Measurements from ENCODE around the gene BTRC. TPM values are rescaled to one million over a fixed set of nuclear protein-coding genes. Genes with fewer than 3 reads are reported as not detected.
A peak's percentile ranks its signal among the peaks of the same experiment; 100 is the strongest.
"Not testable (repeated sequence)": the region's sequence is repeated elsewhere in the genome, so short reads cannot be mapped to it uniquely, and the experiment has no call there.

The BTRC gene
- total RNA-seq, 2 donors from 2014 or later: 14.8 to 15.1 TPM

- Mint-ChIP-seq H3K4me3 (no peak overlapping the region), H3K27me3 (no peaks in the 10 kb centered on the region), H3K27ac (no peak overlapping the region), H3K9me3 (no peaks in the 10 kb centered on the region), H3K4me1 (peaks cover 16% of the 10 kb centered on the region), H3K36me3 (ENCODE audit: low read depth) (peaks cover 16% of the 10 kb centered on the region)
- ATAC-seq (replicated peaks): no peak
Observed at GRCh38 chr10:101358706-101359300, 4.8 kb downstream of the BTRC start.

- not testable (repeated sequence) for H3K27me3 Mint-ChIP-seq; ATAC-seq (replicated peaks); H3K27ac Mint-ChIP-seq
Observed at GRCh38 chr10:101360090-101360489, 6.1 kb downstream of the BTRC start.

GRCh38 chr10:101360841-101361240 is 6.9 kb downstream of the BTRC start:
- H3K4me1 Mint-ChIP-seq; ATAC-seq (replicated peaks); H3K27ac Mint-ChIP-seq; H3K4me3 Mint-ChIP-seq; H3K27me3 Mint-ChIP-seq; H3K9me3 Mint-ChIP-seq: not testable (repeated sequence)
- peaks cover 15% of the 10 kb centered on the region for H3K36me3 Mint-ChIP-seq (ENCODE audit: low read depth)

More at GRCh38 chr10:101360090-101360489, 6.1 kb downstream of the BTRC start:
- H3K4me3 Mint-ChIP-seq, H3K9me3 Mint-ChIP-seq, H3K4me1 Mint-ChIP-seq: not testable (repeated sequence)
- peaks cover 12% of the 10 kb centered on the region for H3K36me3 Mint-ChIP-seq (ENCODE audit: low read depth)

- Mint-ChIP-seq H3K9me3 (no peaks in the 10 kb centered on the region), H3K4me3 (no peak overlapping the region), H3K27me3 (no peaks in the 10 kb centered on the region), H3K4me1 (peaks cover 15% of the 10 kb centered on the region), H3K36me3 (ENCODE audit: low read depth) (peaks cover 24% of the 10 kb centered on the region), H3K27ac (no peak overlapping the region)
- no peak for ATAC-seq (replicated peaks)
Observed at GRCh38 chr10:101363850-101364400, 10.0 kb downstream of the BTRC start.

GRCh38 chr10:101364721-101365120 is 10.8 kb downstream of the BTRC start:
- Mint-ChIP-seq H3K27ac (no peak overlapping the region), H3K9me3 (no peaks in the 10 kb centered on the region), H3K27me3 (no peaks in the 10 kb centered on the region), H3K4me1 (peaks cover 19% of the 10 kb centered on the region), H3K36me3 (ENCODE audit: low read depth) (peaks cover 32% of the 10 kb centered on the region), H3K4me3 (no peak overlapping the region)
- no peak for ATAC-seq (replicated peaks)

GRCh38 chr10:101367569-101368453 is 13.8 kb downstream of the BTRC start:
- Mint-ChIP-seq H3K4me3 (peak overlapping the region; percentile 35), H3K27ac (peak overlapping the region; percentile 16), H3K9me3 (no peaks in the 10 kb centered on the region), H3K27me3 (no peaks in the 10 kb centered on the region), H3K36me3 (ENCODE audit: low read depth) (peaks cover 47% of the 10 kb centered on the region), H3K4me1 (peaks cover 21% of the 10 kb centered on the region)
- peak; percentile 96 for ATAC-seq (replicated peaks)

- Mint-ChIP-seq H3K36me3 (ENCODE audit: low read depth) (peaks cover 44% of the 10 kb centered on the region), H3K27ac (no peak overlapping the region), H3K4me1 (peaks cover 18% of the 10 kb centered on the region), H3K27me3 (no peaks in the 10 kb centered on the region), H3K4me3 (no peak overlapping the region), H3K9me3 (no peaks in the 10 kb centered on the region)
- ATAC-seq (replicated peaks): no peak
Observed at GRCh38 chr10:101373063-101373462, 19.1 kb downstream of the BTRC start.

- not testable (repeated sequence) for H3K27ac Mint-ChIP-seq; ATAC-seq (replicated peaks); H3K4me3 Mint-ChIP-seq; H3K27me3 Mint-ChIP-seq; H3K9me3 Mint-ChIP-seq
- peaks cover 18% of the 10 kb centered on the region for H3K4me1 Mint-ChIP-seq
- H3K36me3 Mint-ChIP-seq (ENCODE audit: low read depth): peaks cover 37% of the 10 kb centered on the region
Observed at GRCh38 chr10:101373993-101374392, 20.0 kb downstream of the BTRC start.

- H3K27ac Mint-ChIP-seq: peak overlapping the region; percentile 11
- no peak for ATAC-seq (replicated peaks)
- H3K9me3 Mint-ChIP-seq: no peaks in the 10 kb centered on the region
- no peak overlapping the region for H3K4me3 Mint-ChIP-seq
- H3K27me3 Mint-ChIP-seq: no peaks in the 10 kb centered on the region
- H3K36me3 Mint-ChIP-seq (ENCODE audit: low read depth): peaks cover 26% of the 10 kb centered on the region
- peaks cover 12% of the 10 kb centered on the region for H3K4me1 Mint-ChIP-seq
Observed at GRCh38 chr10:101375076-101375475, 21.1 kb downstream of the BTRC start.

GRCh38 chr10:101379663-101380352 is 25.8 kb downstream of the BTRC start:
- peaks cover 9% of the 10 kb centered on the region for H3K36me3 Mint-ChIP-seq (ENCODE audit: low read depth)

GRCh38 chr10:101380353-101381017 is 26.5 kb downstream of the BTRC start:
- peaks cover 13% of the 10 kb centered on the region for H3K4me1 Mint-ChIP-seq
- ATAC-seq (replicated peaks): peak; percentile 96
- H3K36me3 Mint-ChIP-seq (ENCODE audit: low read depth): peaks cover 9% of the 10 kb centered on the region
- no peaks in the 10 kb centered on the region for H3K9me3 Mint-ChIP-seq
- no peak overlapping the region for H3K4me3 Mint-ChIP-seq
- no peak overlapping the region for H3K27ac Mint-ChIP-seq
- H3K27me3 Mint-ChIP-seq: no peaks in the 10 kb centered on the region

More at GRCh38 chr10:101379663-101380352, 25.8 kb downstream of the BTRC start:
- H3K27me3 Mint-ChIP-seq: no peaks in the 10 kb centered on the region
- no peaks in the 10 kb centered on the region for H3K9me3 Mint-ChIP-seq
- no peak overlapping the region for H3K4me3 Mint-ChIP-seq
- no peak for ATAC-seq (replicated peaks)
- H3K4me1 Mint-ChIP-seq: peaks cover 20% of the 10 kb centered on the region
- H3K27ac Mint-ChIP-seq: no peak overlapping the region

- no peaks in the 10 kb centered on the region for H3K9me3 Mint-ChIP-seq
- H3K4me1 Mint-ChIP-seq: peaks cover 9% of the 10 kb centered on the region
- no peak overlapping the region for H3K4me3 Mint-ChIP-seq
- no peak overlapping the region for H3K27ac Mint-ChIP-seq
- no peaks in the 10 kb centered on the region for H3K27me3 Mint-ChIP-seq
- no peak for ATAC-seq (replicated peaks)
- H3K36me3 Mint-ChIP-seq (ENCODE audit: low read depth): no peaks in the 10 kb centered on the region
Observed at GRCh38 chr10:101385866-101386658, 32.1 kb downstream of the BTRC start.

- no peak overlapping the region for H3K4me3 Mint-ChIP-seq
- no peaks in the 10 kb centered on the region for H3K27me3 Mint-ChIP-seq
- no peak overlapping the region for H3K27ac Mint-ChIP-seq
- no peak for ATAC-seq (replicated peaks)
- H3K9me3 Mint-ChIP-seq: no peaks in the 10 kb centered on the region
- no peaks in the 10 kb centered on the region for H3K36me3 Mint-ChIP-seq (ENCODE audit: low read depth)
- H3K4me1 Mint-ChIP-seq: peaks cover 9% of the 10 kb centered on the region
Observed at GRCh38 chr10:101386659-101387259, 32.8 kb downstream of the BTRC start.

All from activated T-helper 17 cell treated with anti-CD3 and anti-CD28 coated beads, Interleukin-2, amount 50 U/mL, for 72 hours (primary cell).